ENCODE data around the gene CISD3.
"Not testable (repeated sequence)": the region's sequence is repeated elsewhere in the genome, so short reads cannot be mapped to it uniquely, and the experiment has no call there.

CISD3 gene

GRCh38 chr17:38712593-38712992, 17.5 kb upstream of the CISD3 start:
- no peak for DNase-seq
- TF ChIP-seq POLR2A (IDR thresholded peaks at IDR 0.05; ENCODE audit: low read length) (no peak), GATA1 (IDR thresholded peaks at IDR 0.05; ENCODE audit: low read depth, low read length) (no peak)

DNA sequence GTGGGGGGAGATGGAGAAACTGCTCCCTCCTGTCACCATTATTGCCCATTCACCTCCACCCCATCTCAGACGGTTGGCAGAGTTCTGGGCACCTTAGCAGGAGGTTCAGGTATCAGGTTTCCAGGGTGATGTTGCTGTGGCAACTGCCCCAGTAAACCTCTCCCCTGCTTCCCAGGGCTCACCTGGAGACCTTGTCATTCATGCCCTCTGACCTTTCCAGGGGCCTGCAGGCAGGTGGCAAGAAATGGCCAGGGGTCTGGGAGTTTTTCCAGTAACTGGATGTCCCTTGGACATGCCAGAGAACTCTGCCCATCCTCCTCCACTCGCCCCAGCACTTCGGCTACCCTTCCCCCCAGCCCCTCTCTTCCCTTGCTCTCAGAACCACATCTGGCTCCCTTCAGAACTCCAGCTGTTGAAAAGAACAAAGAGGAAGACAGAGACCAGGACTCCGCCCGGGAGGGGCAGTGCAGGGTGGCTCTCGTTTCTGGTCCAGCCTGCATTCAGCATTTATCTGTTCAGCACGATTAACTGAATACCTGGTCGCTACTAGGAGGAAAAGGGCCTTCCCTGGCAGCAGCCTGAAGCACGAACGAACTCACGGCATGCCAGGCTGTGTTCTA, 16.6 kb upstream of the CISD3 start:
- DNase-seq = no peak
- TF ChIP-seq POLR2A (IDR thresholded peaks at IDR 0.05; ENCODE audit: low read length) = no peak
- no peak for TF ChIP-seq GATA1 (IDR thresholded peaks at IDR 0.05; ENCODE audit: low read depth, low read length)

- no peak for DNase-seq
- no peak for TF ChIP-seq GATA1 (IDR thresholded peaks at IDR 0.05; ENCODE audit: low read depth, low read length)
- no peak for TF ChIP-seq POLR2A (IDR thresholded peaks at IDR 0.05; ENCODE audit: low read length)
Measured at GRCh38 chr17:38715216-38715943, 14.8 kb upstream of the CISD3 start.

DNA sequence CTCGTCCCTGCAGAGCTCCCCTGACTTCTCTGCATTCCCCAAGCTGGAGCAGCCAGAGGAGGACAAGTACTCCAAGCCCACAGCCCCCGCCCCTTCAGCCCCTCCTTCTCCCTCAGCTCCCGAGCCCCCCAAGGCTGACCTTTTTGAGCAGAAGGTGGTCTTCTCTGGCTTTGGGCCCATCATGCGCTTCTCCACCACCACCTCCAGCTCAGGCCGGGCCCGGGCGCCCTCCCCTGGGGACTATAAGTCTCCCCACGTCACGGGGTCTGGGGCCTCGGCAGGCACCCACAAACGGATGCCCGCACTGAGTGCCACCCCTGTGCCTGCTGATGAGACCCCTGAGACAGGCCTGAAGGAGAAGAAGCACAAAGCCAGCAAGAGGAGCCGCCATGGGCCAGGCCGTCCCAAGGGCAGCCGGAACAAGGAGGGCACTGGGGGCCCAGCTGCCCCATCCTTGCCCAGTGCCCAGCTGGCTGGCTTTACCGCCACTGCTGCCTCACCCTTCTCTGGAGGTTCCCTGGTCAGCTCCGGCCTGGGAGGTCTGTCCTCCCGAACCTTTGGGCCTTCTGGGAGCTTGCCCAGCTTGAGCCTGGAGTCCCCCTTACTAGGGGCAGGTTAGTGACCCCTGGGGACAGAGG, 13.7 kb upstream of the CISD3 start:
- no peak for DNase-seq
- TF ChIP-seq POLR2A (IDR thresholded peaks at IDR 0.05; ENCODE audit: low read length) = no peak
- TF ChIP-seq GATA1 (IDR thresholded peaks at IDR 0.05; ENCODE audit: low read depth, low read length) = no peak

GRCh38 chr17:38717139-38717745, 12.9 kb upstream of the CISD3 start:
- no peak for TF ChIP-seq POLR2A (IDR thresholded peaks at IDR 0.05; ENCODE audit: low read length)
- no peak for TF ChIP-seq GATA1 (IDR thresholded peaks at IDR 0.05; ENCODE audit: low read depth, low read length)
- no peak for DNase-seq

DNA sequence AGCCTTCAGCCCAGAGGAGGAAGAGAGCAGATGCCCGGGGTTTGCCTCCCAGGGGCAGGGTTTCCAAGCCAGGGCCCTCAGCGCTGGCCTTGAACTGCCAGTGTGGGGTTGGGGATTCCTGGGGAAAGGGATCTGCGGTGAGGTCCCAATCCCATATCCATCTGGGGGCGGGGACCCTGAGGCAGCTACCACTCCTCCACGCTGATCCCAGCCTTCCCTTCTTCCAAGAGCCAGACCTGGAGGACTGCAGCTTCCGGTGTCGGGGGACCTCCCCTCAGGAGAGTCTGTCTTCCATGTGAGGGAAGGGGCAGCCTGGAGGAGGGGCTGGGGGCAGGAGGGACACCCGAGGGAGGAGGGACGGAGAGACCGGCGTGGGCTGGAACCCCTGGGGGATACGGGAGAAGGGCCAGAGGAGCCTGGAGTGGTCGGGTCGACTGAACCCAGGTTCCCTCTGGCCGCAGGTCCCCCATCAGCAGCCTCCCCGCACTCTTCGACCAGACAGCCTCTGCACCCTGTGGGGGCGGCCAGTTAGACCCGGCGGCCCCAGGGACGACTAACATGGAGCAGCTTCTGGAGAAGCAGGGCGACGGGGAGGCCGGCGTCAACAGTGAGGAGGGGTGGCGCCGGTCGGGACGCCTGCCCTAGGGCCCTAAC, 10.7 kb upstream of the CISD3 start:
- DNase-seq = no peak
- TF ChIP-seq GATA1 (IDR thresholded peaks at IDR 0.05; ENCODE audit: low read depth, low read length) (no peak), POLR2A (IDR thresholded peaks at IDR 0.05; ENCODE audit: low read length) (no peak)

DNA sequence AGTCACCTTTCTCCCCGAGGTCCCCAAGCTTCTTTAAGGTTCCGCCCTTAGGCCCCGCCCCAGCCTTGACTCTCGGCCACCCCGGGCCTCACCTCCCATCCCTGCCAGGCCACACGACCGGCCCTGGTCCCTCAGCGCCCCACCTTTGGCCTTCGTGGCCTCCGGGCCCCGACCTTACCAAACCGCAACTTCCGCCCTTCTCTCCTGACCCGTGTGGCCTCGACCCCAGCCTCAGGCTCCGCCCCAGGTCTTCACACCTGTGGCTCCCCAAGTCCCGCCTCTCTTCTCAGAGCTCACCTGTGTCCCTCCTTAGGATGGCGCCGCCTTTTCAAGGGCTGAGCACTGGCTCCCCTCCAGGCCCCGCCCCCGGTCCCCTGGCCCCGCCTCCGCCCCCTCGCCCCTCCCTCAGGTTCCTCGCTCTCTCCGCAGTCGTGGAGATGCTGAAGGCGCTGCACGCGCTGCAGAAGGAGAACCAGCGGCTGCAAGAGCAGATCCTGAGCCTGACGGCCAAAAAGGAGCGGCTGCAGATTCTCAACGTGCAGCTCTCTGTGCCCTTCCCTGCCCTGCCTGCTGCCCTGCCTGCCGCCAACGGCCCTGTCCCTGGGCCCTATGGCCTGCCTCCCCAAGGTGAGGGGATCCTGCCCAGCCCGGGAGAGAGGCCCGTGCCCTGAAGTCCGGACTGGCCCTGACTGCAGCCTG, 10.0 kb upstream of the CISD3 start:
- no peak for TF ChIP-seq GATA1 (IDR thresholded peaks at IDR 0.05; ENCODE audit: low read depth, low read length)
- no peak for DNase-seq

DNA sequence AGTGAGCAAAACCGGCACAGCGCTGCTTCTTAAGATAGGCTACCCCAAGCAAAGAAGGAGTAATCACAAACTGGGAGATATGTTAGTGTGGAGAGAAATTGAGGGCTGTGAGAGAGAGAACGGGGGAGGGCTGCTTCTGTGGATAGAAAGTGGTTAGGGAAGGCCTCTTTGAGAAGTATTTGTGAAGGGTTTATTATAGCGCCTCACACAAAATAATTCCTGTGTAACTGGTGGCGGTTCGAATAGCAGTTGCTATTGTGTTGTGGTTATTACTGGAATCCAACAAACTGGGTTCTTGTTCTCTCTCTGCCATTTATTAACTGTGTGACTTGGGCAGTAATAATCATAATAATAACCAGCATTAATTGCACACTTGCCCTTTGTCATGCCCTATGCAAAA, 9.2 kb upstream of the CISD3 start:
- TF ChIP-seq POLR2A (IDR thresholded peaks at IDR 0.05; ENCODE audit: low read length) = no peak
- TF ChIP-seq GATA1 (IDR thresholded peaks at IDR 0.05; ENCODE audit: low read depth, low read length) = no peak
- no peak for DNase-seq

GRCh38 chr17:38721802-38722201, 8.3 kb upstream of the CISD3 start:
- no peak for DNase-seq
- TF ChIP-seq GATA1 (IDR thresholded peaks at IDR 0.05; ENCODE audit: low read depth, low read length) (no peak), POLR2A (IDR thresholded peaks at IDR 0.05; ENCODE audit: low read length) (no peak)

GRCh38 chr17:38724337-38724988, 5.7 kb upstream of the CISD3 start:
- no peak for TF ChIP-seq GATA1 (IDR thresholded peaks at IDR 0.05; ENCODE audit: low read depth, low read length)
- DNase-seq = no peak

DNA sequence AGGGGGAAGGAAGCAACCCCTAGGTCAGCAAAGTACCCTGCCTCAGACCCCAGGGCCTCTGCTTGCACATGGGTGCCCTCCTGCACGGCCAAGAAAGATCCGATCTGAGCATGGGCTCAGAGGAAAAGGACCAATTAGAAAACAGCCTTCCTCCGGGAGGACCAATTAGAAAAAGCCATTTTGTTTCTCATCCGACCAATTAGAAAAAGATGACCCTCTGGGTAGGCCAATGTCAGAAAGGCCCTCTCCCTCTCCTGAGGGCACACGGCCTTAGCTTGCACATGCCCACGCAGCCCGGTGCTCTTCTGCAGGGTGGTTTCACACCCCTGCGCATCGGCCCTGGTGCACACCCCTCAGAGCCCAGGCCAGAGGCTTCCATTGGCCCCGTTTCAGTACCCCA, 5.1 kb upstream of the CISD3 start:
- DNase-seq = no peak
- TF ChIP-seq GATA1 (IDR thresholded peaks at IDR 0.05; ENCODE audit: low read depth, low read length) (no peak), POLR2A (IDR thresholded peaks at IDR 0.05; ENCODE audit: low read length) (no peak)

DNA sequence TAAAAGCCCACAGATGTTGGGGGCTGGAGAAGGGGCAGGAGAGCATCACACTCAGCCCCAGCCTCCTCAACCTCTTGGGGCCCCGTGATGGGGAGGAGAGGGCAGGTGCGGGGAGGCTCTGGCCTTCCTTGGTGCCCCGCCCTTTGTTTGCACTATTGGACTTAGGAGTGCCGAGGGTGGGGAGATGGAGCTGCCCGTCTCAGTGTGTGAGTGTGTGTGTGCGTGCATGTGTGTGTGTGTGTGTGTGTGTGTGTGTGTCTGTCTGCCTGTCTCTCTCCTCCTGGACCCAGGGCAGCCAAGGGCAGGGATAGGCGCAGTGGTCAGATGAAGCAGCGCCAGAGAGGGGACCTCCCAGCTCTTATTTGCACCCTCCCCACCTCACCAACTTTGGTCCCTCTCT, 4.0 kb upstream of the CISD3 start:
- not testable (repeated sequence) for DNase-seq

GRCh38 chr17:38727736-38728135, 2.4 kb upstream of the CISD3 start:
- TF ChIP-seq POLR2A (IDR thresholded peaks at IDR 0.05; ENCODE audit: low read length) (no peak), GATA1 (IDR thresholded peaks at IDR 0.05; ENCODE audit: low read depth, low read length) (no peak)
- DNase-seq = no peak
